ENCODE results near the gene PRR5L.

DNA sequence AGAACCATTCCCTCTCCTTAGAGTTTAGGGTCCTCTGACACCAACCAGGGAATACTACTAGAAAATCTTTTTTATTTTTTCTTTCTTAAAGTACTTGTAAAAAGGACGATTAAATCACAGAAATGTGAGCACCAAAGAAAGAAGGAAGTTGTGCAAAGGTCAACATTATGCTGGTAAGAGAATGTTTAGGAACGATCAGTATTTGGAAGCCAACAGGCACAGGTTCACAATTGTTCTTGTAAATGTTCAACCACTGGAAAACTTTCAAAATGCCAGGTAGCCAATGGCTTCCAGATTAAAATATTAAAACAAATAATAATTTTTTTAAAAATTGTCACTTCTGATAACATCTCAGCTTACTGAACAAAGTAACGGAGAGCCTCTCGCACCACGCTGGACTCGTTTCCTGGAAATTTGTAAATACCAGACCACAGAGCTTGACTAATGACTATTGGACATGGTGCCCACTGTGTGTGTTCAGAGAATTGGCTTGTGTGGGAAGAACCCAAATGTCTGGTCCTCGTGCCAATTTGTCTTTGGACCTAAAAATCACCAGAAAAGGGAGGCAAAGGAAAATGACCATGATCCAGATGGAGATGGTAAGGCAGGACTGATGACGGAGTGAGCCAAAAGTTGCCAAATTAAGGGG, 27.6 kb upstream of the PRR5L start:
- no peak for TF ChIP-seq EZH2phosphoT487 (IDR thresholded peaks at IDR 0.05; ENCODE audit: low read length)
- no peak for TF ChIP-seq EZH2 (optimal IDR thresholded peaks at IDR 0.05; ENCODE audit: low read depth, low read length)

Data from MM.1S (cell line).